GM12892 (cell line): ENCODE measurements around the gene ARMC9.

ENCODE experiments used
- POLR2A ChIP-seq: IDR thresholded peaks from 2 replicates; pipeline ENCODE4 v1.6.1; 2011; ENCODE audit warnings: low read depth, low read length, control low read depth
- POLR2AphosphoS5 ChIP-seq: IDR thresholded peaks from 2 replicates; pipeline ENCODE4 v1.6.1; 2011; ENCODE audit warnings: low read depth, low read length, control low read depth
- TAF1 ChIP-seq: IDR thresholded peaks from 2 replicates; pipeline ENCODE4 v1.6.1; 2011; ENCODE audit warnings: low read depth, mild to moderate bottlenecking, control low read depth, low read length, borderline replicate concordance

DNA sequence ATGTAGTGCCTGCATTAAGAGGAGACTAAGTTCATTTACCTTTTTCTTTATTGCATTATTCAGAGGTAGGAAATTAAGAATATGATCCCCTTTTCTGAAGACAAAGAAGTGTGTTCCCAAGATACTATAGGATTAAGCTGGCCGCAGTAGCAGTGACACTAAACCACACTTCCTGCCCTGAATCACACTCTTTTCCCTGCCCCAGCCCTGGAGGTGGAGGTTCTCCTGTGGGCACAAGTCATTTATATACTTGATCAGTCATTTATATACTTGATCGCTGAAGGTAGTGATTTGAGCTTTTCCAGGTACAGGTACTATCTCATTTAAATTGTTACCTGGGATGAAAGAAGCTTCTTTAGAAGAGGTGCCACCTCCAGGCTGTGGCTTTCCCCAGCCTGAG is 78.6 kb downstream of the ARMC9 start:
- TF ChIP-seq POLR2A (no peak), TAF1 (no peak), POLR2AphosphoS5 (no peak)
